VCaP (cell line): Measurements from ENCODE around the gene LMO2.

Source experiments
- H3K27ac ChIP-seq: fragments of 450-650 bp; 2 replicates; pipeline ENCODE4 v1.5.1; 2017
- TF ChIP-seq, protein P1 (sequence below): fragments of 450-650 bp; conservative IDR thresholded peaks from 2 replicates; pipeline ENCODE4 v1.5.1; 2017; ENCODE audit warnings: mild to moderate bottlenecking, moderate library complexity

The LMO2 gene

DNA sequence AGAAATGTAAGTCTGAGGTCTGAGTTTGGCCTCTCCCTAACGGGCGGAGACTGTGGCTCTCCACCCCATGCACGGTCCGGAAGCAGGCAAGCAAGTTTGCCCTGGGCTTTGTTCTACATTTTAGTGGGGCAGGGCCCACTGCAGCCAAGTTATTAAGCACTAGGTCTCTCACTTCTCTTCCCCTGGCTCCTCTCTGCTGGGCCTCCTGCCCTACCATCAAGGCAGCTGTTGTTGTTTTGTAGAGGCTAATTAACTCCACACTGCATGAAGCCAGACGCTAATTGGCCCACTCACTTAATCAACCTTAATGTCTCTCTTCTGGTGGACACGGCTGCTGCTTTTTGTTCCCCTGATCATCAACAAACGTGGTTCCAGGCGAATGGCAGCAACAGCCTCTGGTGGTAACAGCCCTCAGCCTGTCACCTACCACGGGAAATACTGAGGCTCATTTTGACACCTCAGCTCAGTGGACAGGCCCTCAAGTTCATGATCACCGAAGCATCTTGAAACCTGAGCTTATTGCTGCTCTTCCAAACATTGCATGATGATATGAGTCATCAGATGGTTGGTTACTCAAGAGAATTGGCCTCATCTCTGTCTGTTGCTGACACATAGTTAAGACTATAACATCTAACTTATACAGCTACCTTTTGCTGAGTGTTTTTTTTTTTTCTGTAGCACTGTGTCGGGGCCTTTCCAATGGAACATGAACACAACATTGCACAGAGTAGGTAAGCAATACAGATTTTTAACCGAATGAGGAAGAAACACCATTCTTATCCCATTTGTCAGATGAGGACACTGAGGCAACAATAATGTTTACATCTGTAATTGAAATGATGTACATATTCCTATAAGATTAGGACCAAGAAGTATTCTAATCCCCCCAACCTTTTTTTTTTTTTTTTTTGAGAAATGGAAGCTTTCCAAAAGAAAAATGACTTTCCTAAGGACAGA is 20.8 kb upstream of the LMO2 start:
- H3K27ac ChIP-seq, result no peak overlapping the region
- TF ChIP-seq, protein P1, sequence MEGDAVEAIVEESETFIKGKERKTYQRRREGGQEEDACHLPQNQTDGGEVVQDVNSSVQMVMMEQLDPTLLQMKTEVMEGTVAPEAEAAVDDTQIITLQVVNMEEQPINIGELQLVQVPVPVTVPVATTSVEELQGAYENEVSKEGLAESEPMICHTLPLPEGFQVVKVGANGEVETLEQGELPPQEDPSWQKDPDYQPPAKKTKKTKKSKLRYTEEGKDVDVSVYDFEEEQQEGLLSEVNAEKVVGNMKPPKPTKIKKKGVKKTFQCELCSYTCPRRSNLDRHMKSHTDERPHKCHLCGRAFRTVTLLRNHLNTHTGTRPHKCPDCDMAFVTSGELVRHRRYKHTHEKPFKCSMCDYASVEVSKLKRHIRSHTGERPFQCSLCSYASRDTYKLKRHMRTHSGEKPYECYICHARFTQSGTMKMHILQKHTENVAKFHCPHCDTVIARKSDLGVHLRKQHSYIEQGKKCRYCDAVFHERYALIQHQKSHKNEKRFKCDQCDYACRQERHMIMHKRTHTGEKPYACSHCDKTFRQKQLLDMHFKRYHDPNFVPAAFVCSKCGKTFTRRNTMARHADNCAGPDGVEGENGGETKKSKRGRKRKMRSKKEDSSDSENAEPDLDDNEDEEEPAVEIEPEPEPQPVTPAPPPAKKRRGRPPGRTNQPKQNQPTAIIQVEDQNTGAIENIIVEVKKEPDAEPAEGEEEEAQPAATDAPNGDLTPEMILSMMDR, result no peak

DNA sequence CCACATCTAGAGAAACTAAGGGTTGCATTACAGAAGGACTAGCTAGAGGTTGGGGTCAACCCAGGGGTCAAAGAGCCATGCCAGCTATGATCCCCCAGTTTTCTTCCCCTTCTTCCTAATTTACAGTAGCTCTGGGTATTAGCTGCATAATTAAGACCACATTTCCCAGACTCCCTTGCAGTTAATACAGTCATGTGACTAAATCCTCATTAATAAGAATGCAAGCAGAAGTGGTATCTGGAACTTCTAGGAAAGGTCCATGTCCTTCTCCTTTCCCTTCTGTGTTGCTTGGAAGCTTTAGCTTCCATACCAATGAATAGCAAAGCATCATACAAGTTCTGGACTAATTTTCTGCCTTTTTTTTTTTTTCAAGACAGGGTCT is 19.1 kb upstream of the LMO2 start:
- TF ChIP-seq, protein P1, result no peak
- H3K27ac ChIP-seq, result no peak overlapping the region

DNA sequence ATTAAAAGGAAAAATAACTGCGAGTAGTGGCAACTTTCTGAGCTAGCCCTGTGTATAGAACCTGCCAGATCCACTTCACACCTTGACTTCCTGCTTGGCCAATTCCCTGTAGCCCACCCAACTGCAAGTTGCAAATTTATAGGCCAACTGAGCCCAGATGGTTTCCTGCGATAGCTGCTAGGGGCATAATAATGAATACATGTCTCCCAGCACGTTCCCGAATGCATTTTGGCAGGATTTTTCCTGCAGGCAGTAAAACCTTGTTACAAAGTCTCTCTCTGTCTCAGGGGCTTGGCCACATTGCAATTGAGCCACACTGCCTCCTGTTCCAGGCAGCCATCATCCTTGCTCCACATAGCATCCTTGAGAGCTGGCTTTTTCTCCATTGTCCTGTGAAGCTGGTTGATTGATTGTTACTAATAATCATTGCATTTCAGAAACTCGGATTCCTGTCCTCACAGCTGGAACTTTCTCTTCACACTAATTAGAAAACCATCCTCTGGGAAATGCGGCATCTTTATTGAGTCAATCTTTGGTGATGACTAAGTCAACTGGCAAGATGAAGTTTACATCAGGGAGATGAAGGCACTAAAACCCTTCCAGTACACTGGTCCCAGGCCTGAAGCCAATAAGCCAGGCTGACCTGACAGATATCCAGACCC is 18.6 kb upstream of the LMO2 start:
- no peak overlapping the region for H3K27ac ChIP-seq
- TF ChIP-seq, protein P1, result no peak

DNA sequence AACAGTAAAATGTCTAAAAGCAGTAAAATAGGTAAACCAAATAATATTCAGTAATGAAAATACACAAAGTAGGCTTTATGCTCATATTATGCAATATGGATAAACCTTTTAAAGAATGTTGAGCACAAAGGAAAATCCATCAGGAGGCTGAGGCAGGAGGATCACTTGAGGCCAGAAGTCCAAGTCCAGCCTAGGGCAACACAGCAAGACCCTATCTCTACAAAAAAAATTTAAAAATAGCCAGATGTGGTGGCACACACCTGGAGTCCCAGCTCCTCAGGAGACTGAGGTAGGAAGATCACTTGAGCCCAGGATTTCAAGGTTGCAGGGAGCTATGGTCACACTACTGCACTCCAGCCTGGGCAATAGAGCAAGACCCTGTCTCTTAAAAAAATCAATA is 17.7 kb upstream of the LMO2 start:
- no peak overlapping the region for H3K27ac ChIP-seq
- TF ChIP-seq, protein P1, result no peak

DNA sequence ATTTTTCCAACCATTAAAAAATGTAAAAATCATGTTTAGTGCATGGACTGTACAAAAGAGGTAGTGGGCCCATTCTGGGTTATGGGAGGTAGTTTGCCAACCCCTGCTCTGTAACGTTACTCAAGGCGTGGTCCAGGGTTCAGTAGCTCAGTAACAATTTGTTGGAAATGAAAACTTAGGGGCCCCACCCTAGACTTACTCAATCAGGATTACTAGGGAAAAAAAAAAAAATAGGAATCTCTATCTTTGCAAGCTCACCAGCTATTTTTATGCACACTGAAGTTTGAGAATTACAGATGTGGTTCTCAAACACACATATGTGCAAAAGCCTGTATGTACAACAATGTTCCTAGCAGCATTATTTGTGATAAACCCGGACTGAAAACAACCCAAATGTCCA is 17.3 kb upstream of the LMO2 start:
- H3K27ac ChIP-seq, result no peak overlapping the region
- TF ChIP-seq, protein P1, result no peak

DNA sequence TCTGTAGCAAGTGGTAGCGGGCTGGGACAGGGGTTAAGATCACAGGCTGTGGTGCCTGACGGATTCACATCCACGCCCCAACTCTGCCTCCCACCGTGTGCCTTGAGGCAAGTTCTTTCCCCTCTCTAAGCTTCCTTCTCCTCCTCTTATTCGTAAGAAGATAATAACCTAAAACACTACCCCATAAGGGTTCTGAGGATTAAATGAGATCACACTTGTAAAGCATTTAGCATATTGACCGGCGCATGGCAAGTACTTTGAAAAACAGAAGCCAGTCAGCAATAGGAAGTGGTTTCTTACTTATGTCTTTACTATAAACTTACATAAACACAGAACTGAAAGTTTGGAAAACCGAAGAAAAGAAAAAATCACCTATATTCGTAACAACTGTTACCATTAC is 15.5 kb upstream of the LMO2 start:
- TF ChIP-seq, protein P1, result no peak
- no peak overlapping the region for H3K27ac ChIP-seq

DNA sequence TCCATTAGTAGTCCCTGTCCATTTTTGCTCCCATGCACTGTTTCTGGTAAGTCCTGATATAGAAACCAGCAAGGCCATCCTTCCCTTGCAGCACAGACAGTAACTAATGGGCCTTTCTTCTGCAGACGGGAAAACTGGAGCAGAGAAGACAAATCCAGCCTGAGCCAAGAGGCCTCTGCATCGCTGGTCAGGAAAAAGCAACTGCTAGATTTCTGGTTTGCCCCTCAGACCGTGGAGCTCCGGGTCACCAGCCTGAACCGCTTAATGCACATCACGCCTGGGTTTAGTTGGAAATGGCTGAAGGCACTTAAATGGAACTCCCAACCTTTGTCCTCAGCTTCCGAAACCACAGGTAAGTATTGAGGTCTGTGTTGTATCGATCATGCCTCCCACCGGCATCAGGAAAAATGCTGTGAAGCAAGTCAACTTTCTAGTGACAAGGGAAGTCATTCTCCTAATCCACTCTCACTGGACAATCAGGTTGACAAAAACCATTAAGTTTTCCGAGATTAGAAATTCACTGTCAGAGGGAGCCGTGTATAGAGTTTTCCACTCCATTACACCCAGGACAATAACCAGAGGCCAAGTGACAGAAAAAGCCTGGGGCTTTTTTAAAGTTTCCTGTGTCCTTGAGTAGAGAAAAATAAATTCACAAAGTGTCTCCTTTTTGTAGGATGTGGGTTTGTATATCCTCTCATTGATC is 14.8 kb upstream of the LMO2 start:
- H3K27ac ChIP-seq, result no peak overlapping the region
- TF ChIP-seq, protein P1, result no peak
